HG02642 (cell line): Measurements from ENCODE around the gene HLA-DPA1.
"Not testable (repeated sequence)": the region's sequence is repeated elsewhere in the genome, so short reads cannot be mapped to it uniquely, and the experiment has no call there.

Source experiments
- ATAC-seq: cut with Tn5 transposase; IDR thresholded peaks from one replicate; pipeline ENCODE4 v1.9.1; 2021; ENCODE audit warnings: mild to moderate bottlenecking; ENCODE audit not compliant: unreplicated experiment, poor library complexity

Gene HLA-DPA1

GRCh38 chr6:33073431-33073871, at the start of gene HLA-DPA1:
Gene HLA-DPA1, minus strand, starts transcription at chr6:33073649.
- peak; percentile 71 for ATAC-seq

- ATAC-seq = no peak
Observed at GRCh38 chr6:33123181-33123580, 49.7 kb upstream of the HLA-DPA1 start.

- ATAC-seq = no peak
Observed at GRCh38 chr6:33120001-33120400, 46.6 kb upstream of the HLA-DPA1 start.

GRCh38 chr6:33118525-33119123, 45.2 kb upstream of the HLA-DPA1 start:
- no peak for ATAC-seq

- no peak for ATAC-seq
Observed at GRCh38 chr6:33117811-33118277, 44.4 kb upstream of the HLA-DPA1 start.

GRCh38 chr6:33116841-33117711, 43.6 kb upstream of the HLA-DPA1 start:
- ATAC-seq = no peak

- no peak for ATAC-seq
Observed at GRCh38 chr6:33116417-33116816, 43.0 kb upstream of the HLA-DPA1 start.

- ATAC-seq = no peak
Observed at GRCh38 chr6:33114406-33114805, 41.0 kb upstream of the HLA-DPA1 start.

GRCh38 chr6:33113755-33114154, 40.3 kb upstream of the HLA-DPA1 start:
- ATAC-seq = no peak

- ATAC-seq = peak; percentile 83
Observed at GRCh38 chr6:33112148-33112547, 38.7 kb upstream of the HLA-DPA1 start.

GRCh38 chr6:33108307-33108706, 34.9 kb upstream of the HLA-DPA1 start:
- ATAC-seq = no peak

- no peak for ATAC-seq
Observed at GRCh38 chr6:33107641-33108040, 34.2 kb upstream of the HLA-DPA1 start.

GRCh38 chr6:33105916-33106871, 32.7 kb upstream of the HLA-DPA1 start:
- ATAC-seq = no peak

GRCh38 chr6:33105386-33105785, 31.9 kb upstream of the HLA-DPA1 start:
- no peak for ATAC-seq

- ATAC-seq = no peak
Observed at GRCh38 chr6:33104887-33105286, 31.4 kb upstream of the HLA-DPA1 start.

- no peak for ATAC-seq
Observed at GRCh38 chr6:33103776-33104175, 30.3 kb upstream of the HLA-DPA1 start.

GRCh38 chr6:33101121-33101737, 27.8 kb upstream of the HLA-DPA1 start:
- ATAC-seq = not testable (repeated sequence)

GRCh38 chr6:33095681-33096080, 22.2 kb upstream of the HLA-DPA1 start:
- ATAC-seq = no peak

- ATAC-seq = no peak
Observed at GRCh38 chr6:33093855-33094254, 20.4 kb upstream of the HLA-DPA1 start.

- ATAC-seq = no peak
Observed at GRCh38 chr6:33092385-33092784, 18.9 kb upstream of the HLA-DPA1 start.
